ENCODE measurements around the gene GJB5.

GJB5 gene

GRCh38 chr1:34776911-34777310, 22.1 kb downstream of the GJB5 start:
- DNase-seq (ENCODE audit: low read depth, low spot score) = no peak

- no peak for DNase-seq (ENCODE audit: low read depth, low spot score)
These were observed 22.9 kb downstream of the GJB5 start for GRCh38 chr1:34777519-34778321.

DNA sequence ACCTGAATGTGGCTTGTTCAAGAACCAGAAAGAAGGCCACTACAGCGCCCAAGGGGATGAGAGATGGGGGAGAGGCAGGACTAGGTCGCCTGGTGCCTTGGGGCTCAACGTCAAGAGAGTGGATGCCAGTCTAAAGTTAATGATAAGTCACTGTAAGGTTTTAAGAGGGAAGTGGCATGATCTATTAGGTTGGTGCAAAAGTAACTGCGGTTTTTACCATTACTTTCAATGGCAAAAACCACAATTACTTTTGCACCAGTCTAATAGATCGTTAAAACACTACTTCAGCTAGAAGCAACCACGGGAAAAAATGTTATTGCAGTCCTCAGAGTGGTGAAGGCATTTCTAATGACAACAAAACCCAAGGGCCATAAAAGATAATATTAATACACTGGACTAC, 23.5 kb downstream of the GJB5 start:
- DNase-seq (ENCODE audit: low read depth, low spot score) = no peak

DNA sequence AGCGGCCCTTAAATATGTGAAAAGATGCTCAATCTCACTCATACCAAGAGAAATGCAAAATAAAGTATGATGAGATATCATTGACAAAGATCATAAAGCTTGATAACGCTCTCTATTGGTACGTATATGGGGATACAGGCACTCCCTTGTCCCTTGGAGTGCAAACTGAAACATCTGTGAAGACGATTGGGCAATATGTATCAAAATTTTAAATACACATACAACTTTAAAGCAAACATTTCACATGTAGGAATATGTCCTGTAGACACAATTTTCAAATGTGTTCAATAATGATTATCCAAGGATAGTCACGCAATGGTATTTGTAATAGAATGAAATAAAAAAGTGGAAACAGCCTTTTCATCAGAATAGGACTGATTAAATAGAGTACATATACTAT, 24.2 kb downstream of the GJB5 start:
- DNase-seq (ENCODE audit: low read depth, low spot score) = no peak

DNA sequence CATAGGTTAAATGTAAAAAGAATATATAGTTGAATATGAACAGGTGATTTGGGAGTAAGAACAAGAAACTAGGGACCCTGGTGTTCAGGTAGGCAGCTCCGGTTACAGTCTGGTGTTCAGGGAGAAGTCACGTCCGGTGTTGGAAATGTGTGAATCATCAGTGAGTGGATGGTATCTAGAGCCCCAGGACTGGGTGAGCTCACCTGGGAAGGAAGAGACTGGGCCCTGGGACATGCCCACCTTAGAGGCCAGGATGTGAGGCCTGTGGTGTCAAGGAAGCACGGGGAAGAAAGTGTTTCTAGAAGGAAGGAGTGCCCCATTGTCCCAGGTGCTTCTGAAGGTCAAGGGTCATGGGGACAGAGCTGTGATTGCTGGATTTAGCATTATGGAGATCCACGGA, 24.7 kb downstream of the GJB5 start:
- no peak for DNase-seq (ENCODE audit: low read depth, low spot score)

- no peak for DNase-seq (ENCODE audit: low read depth, low spot score)
These were observed 25.1 kb downstream of the GJB5 start for GRCh38 chr1:34779962-34780361.

DNA sequence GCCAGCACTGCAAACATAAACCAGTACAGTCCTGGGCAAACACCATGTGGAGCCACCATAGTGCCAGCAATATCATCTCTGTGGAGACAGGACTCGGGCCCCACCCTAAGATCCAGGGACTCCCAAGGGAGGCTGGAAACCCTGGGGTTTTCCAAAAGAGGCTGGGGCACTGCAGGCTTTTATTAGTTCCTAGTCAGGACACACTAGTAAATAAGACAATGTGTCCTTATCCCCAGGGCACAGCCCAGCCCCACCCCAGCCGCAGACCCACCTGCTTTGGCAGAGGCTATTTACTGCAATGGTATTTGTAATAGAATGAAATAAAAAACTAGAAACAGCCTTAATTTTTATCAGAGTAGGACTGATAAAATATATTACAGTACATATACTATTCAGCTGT, 25.7 kb downstream of the GJB5 start:
- DNase-seq (ENCODE audit: low read depth, low spot score) = no peak

GRCh38 chr1:34781071-34781843, 26.4 kb downstream of the GJB5 start, which contains the start of gene GJB3:
TSS of gene GJB3 (plus strand) at chr1:34781214. CDS start at chr1:34784763, 3,549 bp downstream.
- DNase-seq (ENCODE audit: low read depth, low spot score) = no peak

- DNase-seq (ENCODE audit: low read depth, low spot score) = no peak
These were observed 27.1 kb downstream of the GJB5 start for GRCh38 chr1:34781844-34782391.

- no peak for DNase-seq (ENCODE audit: low read depth, low spot score)
These were observed 29.9 kb downstream of the GJB5 start for GRCh38 chr1:34784751-34785221.

GRCh38 chr1:34785231-34785874, 30.5 kb downstream of the GJB5 start:
- no peak for DNase-seq (ENCODE audit: low read depth, low spot score)

GRCh38 chr1:34785875-34786470, 31.1 kb downstream of the GJB5 start:
- no peak for DNase-seq (ENCODE audit: low read depth, low spot score)

- DNase-seq (ENCODE audit: low read depth, low spot score) = peak; percentile 48
These were observed 31.9 kb downstream of the GJB5 start for GRCh38 chr1:34786521-34787325.

DNA sequence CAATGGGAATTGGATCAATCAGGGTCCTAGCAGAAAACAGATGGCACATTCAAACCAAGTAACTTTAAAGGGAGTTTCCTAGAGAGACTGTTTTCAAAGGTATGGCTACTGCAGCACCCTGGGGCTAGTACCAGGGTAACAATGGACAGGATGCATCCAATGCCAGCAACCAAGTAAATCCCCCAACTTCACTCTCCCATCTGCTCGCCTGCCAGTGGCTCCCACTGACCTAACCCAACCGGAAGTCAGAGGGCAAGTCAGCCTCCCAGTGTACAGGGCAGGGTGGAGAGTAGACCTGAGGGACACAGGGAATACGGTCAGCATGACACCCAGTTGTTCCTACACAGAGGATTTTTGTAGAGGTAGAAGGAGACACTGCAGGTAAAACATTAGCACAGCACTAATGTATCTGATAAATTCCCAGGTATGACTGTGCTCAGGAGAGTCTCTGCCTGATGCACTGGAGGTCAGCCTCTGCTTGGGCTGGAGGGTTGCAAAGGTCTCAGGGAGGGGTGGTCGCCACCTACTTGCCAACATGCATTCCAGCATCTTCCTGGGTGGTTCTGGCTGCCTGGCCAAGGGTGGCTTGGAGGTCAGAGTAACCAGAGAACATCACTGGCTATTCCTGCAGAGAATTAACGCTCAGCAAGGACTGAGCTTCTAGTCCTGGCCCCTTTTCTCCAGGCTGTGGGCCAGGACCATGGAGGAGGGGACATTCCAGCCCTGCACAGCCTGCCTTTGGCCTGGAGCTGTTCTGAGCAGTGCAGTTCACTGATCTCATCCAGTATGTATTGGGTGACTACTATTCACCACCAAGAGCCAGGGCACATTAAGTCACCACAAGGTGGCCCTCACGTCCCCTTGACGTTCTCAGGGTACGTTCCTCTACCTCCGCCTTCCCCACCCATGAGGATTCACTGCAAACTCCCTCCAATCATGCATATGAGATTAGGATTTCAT, 32.9 kb downstream of the GJB5 start:
- no peak for DNase-seq (ENCODE audit: low read depth, low spot score)

GRCh38 chr1:34790985-34791384, 36.1 kb downstream of the GJB5 start:
- DNase-seq (ENCODE audit: low read depth, low spot score) = no peak

GRCh38 chr1:34792424-34792823, 37.6 kb downstream of the GJB5 start:
- no peak for DNase-seq (ENCODE audit: low read depth, low spot score)

GRCh38 chr1:34792868-34793727, 38.3 kb downstream of the GJB5 start, which contains the start of gene GJA4:
TSS of gene GJA4 (plus strand) at chr1:34792999. CDS start at chr1:34794214, 1,215 bp downstream.
- no peak for DNase-seq (ENCODE audit: low read depth, low spot score)

- DNase-seq (ENCODE audit: low read depth, low spot score) = no peak
These were observed 39.3 kb downstream of the GJB5 start for GRCh38 chr1:34794001-34794789.
